Left ventricle myocardium inferior (tissue), 1 donor: Measurements from ENCODE around the gene KCNMB3. TPM values are rescaled to one million over a fixed set of nuclear protein-coding genes. Genes with fewer than 3 reads are reported as not detected.
"Not testable (repeated sequence)": the region's sequence is repeated elsewhere in the genome, so short reads cannot be mapped to it uniquely, and the experiment has no call there.

Experiments
- DNase-seq: peaks from one replicate; pipeline ENCODE4 v3.0.0-alpha.2; 2020
- H3K27ac ChIP-seq: fragments of 200-600 bp; replicated peaks from 2 replicates; pipeline ENCODE4 v1.8.0; 2021
- H3K27me3 ChIP-seq: fragments of 200-600 bp; 2 replicates; pipeline ENCODE4 v1.8.0; 2021; ENCODE audit warnings: low read depth
- H3K36me3 ChIP-seq: fragments of 200-600 bp; 2 replicates; pipeline ENCODE4 v1.8.0; 2021
- H3K4me1 ChIP-seq: fragments of 200-600 bp; 2 replicates; pipeline ENCODE4 v1.8.0; 2021
- H3K4me3 ChIP-seq: fragments of 200-600 bp; 2 replicates; pipeline ENCODE4 v1.8.0; 2021; ENCODE audit warnings: mild to moderate bottlenecking, moderate library complexity
- H3K9me3 ChIP-seq: fragments of 200-600 bp; replicated peaks from 2 replicates; pipeline ENCODE4 v1.8.0; 2021
- CTCF ChIP-seq: fragments of 200-600 bp; IDR thresholded peaks from 2 replicates; pipeline ENCODE4 v1.8.0; 2021; ENCODE audit warnings: antibody characterized with exemption, mild to moderate bottlenecking, borderline replicate concordance
- intact Hi-C: fragments of 100-400 bp; cut with micrococcal nuclease; formaldehyde crosslinking; loops from one replicate; pipeline ENCODE4 v1.11.0; 2022
- total RNA-seq: library from RNA; stranded (reverse); fragmentation: NEBNext Ultra II Directional; extraction: Animal tissue kit (Norgen Biotek cat#: 25700); gene quantifications from one replicate; pipeline ENCODE4 v1.2.1, GENCODE V29; 2021
- donor health status: DM: no; HTN: yes; CAD: no; lungs with severe emphysema.

KCNMB3 gene
- total RNA-seq, 1 donor from 2014 or later: 0.96 TPM

- no peak for DNase-seq
- peaks cover 9% of the 10 kb centered on the region for H3K4me1 ChIP-seq
- no peak overlapping the region for H3K27ac ChIP-seq
- no peak overlapping the region for H3K4me3 ChIP-seq
- no peak for TF ChIP-seq CTCF
- H3K36me3 ChIP-seq: peaks cover 51% of the 10 kb centered on the region
- no peaks in the 10 kb centered on the region for H3K9me3 ChIP-seq
- H3K27me3 ChIP-seq: no peaks in the 10 kb centered on the region
- intact Hi-C loops: no loop called here
Measured at GRCh38 chr3:179234199-179234598, 16.7 kb downstream of the KCNMB3 start.

- intact Hi-C loops: no loop called here
- Histone ChIP-seq H3K4me1 (peaks cover 9% of the 10 kb centered on the region), H3K4me3 (no peak overlapping the region), H3K27ac (no peak overlapping the region), H3K27me3 (no peaks in the 10 kb centered on the region), H3K9me3 (no peaks in the 10 kb centered on the region), H3K36me3 (peaks cover 57% of the 10 kb centered on the region)
- DNase-seq: no peak
- no peak for TF ChIP-seq CTCF
Measured at GRCh38 chr3:179233043-179233442, 17.9 kb downstream of the KCNMB3 start.

- intact Hi-C loops: no loop called here
- H3K36me3 ChIP-seq: peaks cover 75% of the 10 kb centered on the region
Measured at GRCh38 chr3:179229177-179229576, 21.7 kb downstream of the KCNMB3 start.

GRCh38 chr3:179227349-179227748 lies 23.6 kb downstream of the KCNMB3 start:
- H3K27me3 ChIP-seq: no peaks in the 10 kb centered on the region
- H3K27ac ChIP-seq: no peak overlapping the region
- H3K4me3 ChIP-seq: no peak overlapping the region
- no peaks in the 10 kb centered on the region for H3K9me3 ChIP-seq
- intact Hi-C loops: no loop called here
- no peak for TF ChIP-seq CTCF
- no peak for DNase-seq
- peaks cover 65% of the 10 kb centered on the region for H3K36me3 ChIP-seq
- H3K4me1 ChIP-seq: peaks cover 4% of the 10 kb centered on the region

More at GRCh38 chr3:179229177-179229576, 21.7 kb downstream of the KCNMB3 start:
- no peak overlapping the region for H3K27ac ChIP-seq
- no peak for TF ChIP-seq CTCF
- no peak overlapping the region for H3K4me3 ChIP-seq
- no peaks in the 10 kb centered on the region for H3K27me3 ChIP-seq
- no peaks in the 10 kb centered on the region for H3K9me3 ChIP-seq
- no peak for DNase-seq
- H3K4me1 ChIP-seq: no peaks in the 10 kb centered on the region

GRCh38 chr3:179224584-179224983 lies 26.3 kb downstream of the KCNMB3 start:
- Histone ChIP-seq H3K27me3 (no peaks in the 10 kb centered on the region), H3K9me3 (no peaks in the 10 kb centered on the region), H3K4me3 (no peak overlapping the region), H3K36me3 (peaks cover 61% of the 10 kb centered on the region), H3K27ac (no peak overlapping the region), H3K4me1 (peaks cover 4% of the 10 kb centered on the region)
- TF ChIP-seq CTCF: no peak
- DNase-seq: no peak
- intact Hi-C loops: no loop called here

GRCh38 chr3:179223548-179223947 lies 27.4 kb downstream of the KCNMB3 start:
- Histone ChIP-seq H3K4me3 (no peak overlapping the region), H3K27me3 (no peaks in the 10 kb centered on the region), H3K4me1 (peaks cover 4% of the 10 kb centered on the region), H3K36me3 (peaks cover 57% of the 10 kb centered on the region), H3K9me3 (no peaks in the 10 kb centered on the region), H3K27ac (no peak overlapping the region)
- no peak for TF ChIP-seq CTCF
- DNase-seq: no peak
- intact Hi-C loops: no loop called here

- H3K4me1 ChIP-seq, DNase-seq, H3K27ac ChIP-seq, H3K9me3 ChIP-seq, intact Hi-C loops, H3K27me3 ChIP-seq, H3K4me3 ChIP-seq: not testable (repeated sequence)
- peaks cover 46% of the 10 kb centered on the region for H3K36me3 ChIP-seq
Measured at GRCh38 chr3:179218213-179218612, 32.7 kb downstream of the KCNMB3 start.

GRCh38 chr3:179215550-179215949 lies 35.4 kb downstream of the KCNMB3 start:
- H3K27me3 ChIP-seq, H3K9me3 ChIP-seq, intact Hi-C loops, H3K4me1 ChIP-seq, H3K27ac ChIP-seq, DNase-seq, H3K4me3 ChIP-seq: not testable (repeated sequence)
- H3K36me3 ChIP-seq: peaks cover 48% of the 10 kb centered on the region
